Activated T-helper 9 cell treated with anti-CD3 and anti-CD28 coated beads, Interleukin-2, amount 50 U/mL, for 16 hours (primary cell): ENCODE measurements around the gene TACC2.
"Not testable (repeated sequence)": the region's sequence is repeated elsewhere in the genome, so short reads cannot be mapped to it uniquely, and the experiment has no call there.

Experiments
- DNase-seq: peaks from one replicate; pipeline ENCODE4 v3.0.0-alpha.2; 2020; ENCODE audit warnings: low read depth

TACC2 gene

GRCh38 chr10:122197611-122198222, 208.8 kb downstream of the TACC2 start:
- no peak for DNase-seq

DNA sequence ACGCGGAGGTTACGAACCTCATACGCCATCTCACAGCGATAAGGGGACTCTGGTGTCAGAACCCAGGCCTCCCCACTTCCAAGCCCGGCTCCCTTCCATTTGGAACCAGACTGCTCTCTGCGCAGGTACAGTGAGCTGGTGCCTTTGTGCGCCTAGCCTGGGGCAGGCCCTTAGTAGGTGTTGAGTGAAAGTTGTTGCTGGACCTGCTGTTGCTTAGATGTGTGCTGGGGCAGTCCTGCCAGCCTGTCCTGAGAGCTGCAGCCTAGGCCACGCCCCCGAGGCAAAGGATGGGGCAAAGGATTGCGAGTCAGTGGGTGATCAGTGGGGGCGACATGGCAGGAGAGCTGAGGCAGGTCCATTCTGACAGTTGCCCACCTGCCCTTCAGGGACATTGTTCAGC, 209.7 kb downstream of the TACC2 start:
- no peak for DNase-seq

DNA sequence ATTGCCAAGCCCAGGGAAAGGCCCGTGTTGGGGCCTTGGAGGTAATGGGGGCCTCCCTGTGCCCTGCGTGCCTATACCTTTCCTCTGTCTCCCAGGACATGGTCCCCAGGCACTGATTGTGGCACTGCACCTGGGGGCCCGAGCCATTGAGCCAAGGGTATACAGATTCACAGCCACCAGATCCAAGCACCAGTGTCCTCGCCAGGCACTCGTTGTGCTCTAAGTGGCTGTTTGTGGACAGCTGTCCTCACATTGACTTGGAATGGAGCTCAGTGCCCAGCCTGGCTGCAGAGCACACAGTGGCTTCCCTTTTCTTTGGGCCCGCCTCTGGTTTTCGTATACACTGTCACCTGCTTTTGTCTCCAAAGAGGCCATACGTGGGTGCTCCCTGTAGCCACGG, 210.1 kb downstream of the TACC2 start:
- no peak for DNase-seq

DNA sequence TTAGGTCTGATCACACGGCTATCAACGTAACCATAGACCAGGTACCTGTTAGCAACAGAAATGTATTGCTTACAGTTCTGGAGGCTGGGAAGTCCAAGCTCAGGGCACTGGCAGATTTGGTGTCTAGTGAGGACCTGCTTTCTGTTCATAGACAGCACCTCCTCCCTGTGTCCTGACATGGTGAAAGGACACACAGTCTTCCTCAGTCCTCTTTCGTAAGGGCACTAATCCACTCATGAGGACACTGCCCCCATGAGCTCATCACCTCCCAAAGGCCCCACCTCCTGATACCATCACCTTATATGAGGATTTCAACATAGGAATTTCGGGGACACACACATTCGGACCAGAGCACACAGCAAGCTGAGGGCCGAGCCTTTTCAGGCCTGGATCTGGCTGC, 210.7 kb downstream of the TACC2 start:
- no peak for DNase-seq

- DNase-seq = no peak
Observed at GRCh38 chr10:122201401-122201800, 212.4 kb downstream of the TACC2 start.

DNA sequence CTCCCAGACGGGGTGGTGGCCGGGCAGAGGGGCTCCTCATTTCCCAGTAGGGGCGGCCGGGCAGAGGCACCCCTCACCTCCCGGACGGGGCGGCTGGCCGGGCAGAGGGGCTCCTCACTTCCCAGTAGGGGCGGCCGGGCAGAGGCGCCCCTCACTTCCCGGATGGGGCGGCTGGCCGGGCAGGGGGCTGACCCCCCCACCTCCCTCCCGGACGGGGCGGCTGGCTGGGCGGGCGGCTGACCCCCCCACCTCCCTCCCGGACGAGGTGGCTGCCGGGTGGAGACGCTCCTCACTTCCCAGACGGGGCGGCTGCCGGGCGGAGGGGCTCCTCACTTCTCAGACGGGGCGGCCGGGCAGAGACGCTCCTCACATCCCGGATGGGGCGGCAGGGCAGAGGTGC, 214.2 kb downstream of the TACC2 start:
- DNase-seq = not testable (repeated sequence)

DNA sequence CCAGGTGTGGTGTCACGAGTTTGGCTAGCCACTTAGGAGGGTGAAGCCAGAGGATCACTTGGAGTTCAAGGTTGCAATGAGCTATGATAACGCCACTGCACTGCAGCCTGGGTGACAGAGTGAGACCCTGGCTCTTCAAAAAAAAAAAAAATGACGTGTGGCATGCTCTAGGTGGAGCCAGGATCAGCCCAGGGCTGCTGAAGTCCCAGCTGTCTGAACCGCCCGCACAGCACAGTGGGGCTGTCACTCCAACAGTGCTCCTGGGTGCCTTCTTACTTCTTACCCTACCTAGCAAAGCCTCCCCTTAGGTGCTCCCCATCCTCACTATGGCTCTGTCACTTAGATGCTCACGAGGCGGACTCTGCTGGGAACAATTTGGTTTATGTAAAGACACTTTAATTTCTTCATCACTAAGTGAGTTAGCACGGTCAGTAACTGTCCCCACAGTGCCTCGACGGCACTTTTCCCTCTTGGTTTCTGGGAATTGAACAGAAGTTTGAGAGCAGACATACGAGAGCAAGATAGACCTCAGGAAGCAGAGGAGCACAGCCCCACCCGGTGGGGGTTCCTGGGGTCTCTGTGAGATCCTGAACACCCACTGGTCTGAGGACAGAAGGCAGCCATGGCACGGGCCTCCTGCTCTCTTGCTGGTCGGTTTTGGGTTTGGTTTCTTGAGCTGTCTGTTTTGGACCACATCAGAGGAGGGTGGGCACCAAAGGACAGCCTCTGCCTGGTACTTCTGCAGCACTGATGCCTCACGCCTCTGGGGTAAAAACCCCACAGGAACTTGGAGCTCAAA, 215.9 kb downstream of the TACC2 start:
- no peak for DNase-seq

GRCh38 chr10:122206471-122207065, 217.6 kb downstream of the TACC2 start:
- no peak for DNase-seq

DNA sequence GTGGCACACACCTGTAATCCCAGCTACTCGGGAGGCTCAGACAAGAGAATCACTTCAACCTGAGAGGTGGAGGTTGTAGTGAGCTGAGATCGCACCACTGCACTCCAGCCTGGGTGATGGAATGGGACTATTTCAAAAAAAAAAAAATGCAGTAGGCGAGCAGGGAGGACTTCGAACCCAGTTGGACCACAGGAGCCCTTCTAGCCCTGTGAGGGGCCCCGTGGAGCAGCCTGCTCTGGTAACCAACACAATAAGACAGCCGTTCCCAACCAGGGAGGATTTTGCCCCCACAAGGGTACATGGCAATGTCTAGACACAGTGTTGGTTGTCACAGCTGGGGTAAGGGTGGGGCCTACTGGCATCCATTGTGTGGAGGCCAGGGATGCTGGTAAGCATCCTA, 218.2 kb downstream of the TACC2 start:
- DNase-seq = no peak

DNA sequence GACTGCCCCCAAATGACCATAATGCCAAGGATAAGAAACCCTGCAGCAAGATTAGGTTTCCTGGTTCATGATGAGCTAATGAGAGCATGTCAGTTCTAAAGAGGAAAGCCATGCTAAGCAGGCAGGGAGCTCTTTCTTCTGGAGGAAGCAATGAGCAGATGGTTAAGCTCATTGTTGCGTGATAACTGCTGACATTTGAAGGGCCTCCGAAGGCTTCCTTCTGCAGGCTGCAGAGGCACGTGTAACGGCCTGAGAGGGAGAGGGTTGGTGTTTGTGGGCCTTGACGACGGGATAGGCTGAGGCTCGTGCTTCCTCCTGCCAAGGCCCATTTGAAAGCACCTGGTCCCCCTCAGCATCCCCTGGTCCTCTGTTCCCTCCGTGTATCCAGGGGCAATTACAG, 218.6 kb downstream of the TACC2 start:
- DNase-seq = no peak

- no peak for DNase-seq
Observed at GRCh38 chr10:122208571-122209430, 219.8 kb downstream of the TACC2 start.

- DNase-seq = no peak
Observed at GRCh38 chr10:122210481-122211265, 221.7 kb downstream of the TACC2 start.

- no peak for DNase-seq
Observed at GRCh38 chr10:122213364-122213763, 224.4 kb downstream of the TACC2 start.

DNA sequence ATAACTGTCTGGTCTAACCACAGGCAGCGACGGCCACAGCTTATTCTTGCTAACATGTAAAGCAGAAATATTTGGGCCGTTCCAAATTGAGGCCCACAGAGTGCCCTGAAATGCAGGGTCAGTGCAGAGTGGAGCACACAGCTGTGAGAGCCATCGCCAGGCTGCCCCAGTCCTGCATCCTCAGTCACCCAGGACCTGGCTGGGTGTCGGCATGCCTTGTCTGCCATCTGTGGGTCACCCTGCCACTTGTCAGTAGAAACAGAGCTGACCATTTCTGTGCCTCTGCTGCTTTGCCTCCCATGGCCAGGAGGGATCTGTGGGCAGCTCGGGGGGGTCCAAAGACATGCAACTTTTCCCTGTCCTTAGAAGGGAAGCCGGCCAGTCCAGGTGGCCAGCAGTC, 224.8 kb downstream of the TACC2 start:
- no peak for DNase-seq

DNA sequence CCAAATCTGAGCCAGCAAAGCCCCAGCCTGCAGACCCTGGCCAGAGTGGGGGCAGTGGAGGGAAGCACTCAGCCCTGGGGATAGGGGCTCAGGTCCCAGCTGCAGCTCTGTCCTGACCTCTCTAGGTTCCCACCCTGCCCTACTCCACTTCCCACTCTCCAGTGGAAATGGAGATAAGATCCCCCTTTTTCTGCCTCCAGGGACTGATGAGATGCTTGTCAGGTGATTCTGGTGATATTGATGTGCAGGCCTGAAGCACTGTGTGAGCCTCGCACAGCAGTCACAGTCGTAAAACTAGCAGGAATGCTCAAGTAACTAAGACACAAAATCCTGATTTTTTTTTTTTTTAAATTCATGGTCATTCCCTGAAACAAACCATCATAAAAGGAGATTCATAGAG, 227.1 kb downstream of the TACC2 start:
- DNase-seq = no peak

DNA sequence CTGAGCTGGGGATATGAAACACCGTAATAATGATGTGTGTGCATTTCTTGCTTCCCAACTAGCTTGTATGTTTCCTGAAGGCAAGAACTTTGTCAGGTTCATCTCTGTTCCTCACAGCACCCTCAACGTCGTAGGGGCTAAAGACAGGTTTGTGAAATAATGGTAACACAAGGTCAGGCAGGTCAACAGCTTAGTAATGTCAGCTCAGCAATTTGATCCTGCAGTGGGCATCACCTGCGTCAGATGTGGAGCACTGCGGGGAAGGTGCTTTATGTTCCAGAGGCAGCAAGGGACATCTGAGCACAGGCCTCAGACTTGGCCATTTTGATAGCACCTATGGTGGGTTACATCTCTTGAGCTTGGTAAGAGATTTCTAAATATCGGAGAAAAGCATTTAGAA, 230.4 kb downstream of the TACC2 start:
- DNase-seq = no peak

GRCh38 chr10:122220736-122221135, 231.8 kb downstream of the TACC2 start:
- DNase-seq = no peak

- no peak for DNase-seq
Observed at GRCh38 chr10:122221958-122222357, 233.0 kb downstream of the TACC2 start.

DNA sequence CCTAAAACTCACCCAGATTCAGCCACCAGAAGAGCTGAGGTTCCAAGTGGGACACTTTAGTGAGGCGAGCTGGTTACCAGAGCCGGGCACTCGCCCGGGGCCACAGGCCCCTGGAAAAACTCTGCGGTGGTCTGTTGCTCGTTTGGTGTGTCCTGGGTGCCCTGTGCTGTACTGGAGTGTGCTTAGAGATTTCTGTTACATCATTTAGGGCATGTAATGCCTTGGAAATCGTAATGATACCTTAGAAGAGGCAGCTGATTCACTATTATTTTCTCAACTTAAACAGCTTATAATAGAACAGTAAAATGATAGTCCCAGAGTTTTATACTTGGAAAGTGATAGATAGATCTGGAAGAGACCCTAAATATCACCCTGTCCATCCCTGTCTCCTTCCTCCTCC, 233.7 kb downstream of the TACC2 start:
- DNase-seq = no peak

DNA sequence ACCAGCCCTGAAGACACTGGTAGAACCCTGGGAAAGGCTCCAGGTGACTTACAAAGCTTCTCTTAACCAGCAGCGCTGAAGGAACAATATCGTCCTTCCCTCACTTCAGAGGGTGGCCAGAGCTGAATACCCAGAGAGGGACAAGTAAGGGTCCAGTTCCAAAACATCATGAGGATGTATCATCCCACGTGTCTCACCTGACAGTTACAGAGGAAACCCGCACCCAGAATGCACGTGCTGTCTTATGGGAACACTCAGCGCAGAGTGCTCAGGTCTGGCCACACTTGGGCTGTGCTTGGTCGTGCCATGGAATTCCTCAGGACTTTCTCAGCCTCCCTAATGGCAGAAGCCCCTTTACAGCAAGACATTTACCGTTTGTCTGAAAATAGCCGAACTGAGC, 235.2 kb downstream of the TACC2 start:
- DNase-seq = no peak

- no peak for DNase-seq
Observed at GRCh38 chr10:122225330-122225729, 236.4 kb downstream of the TACC2 start.

DNA sequence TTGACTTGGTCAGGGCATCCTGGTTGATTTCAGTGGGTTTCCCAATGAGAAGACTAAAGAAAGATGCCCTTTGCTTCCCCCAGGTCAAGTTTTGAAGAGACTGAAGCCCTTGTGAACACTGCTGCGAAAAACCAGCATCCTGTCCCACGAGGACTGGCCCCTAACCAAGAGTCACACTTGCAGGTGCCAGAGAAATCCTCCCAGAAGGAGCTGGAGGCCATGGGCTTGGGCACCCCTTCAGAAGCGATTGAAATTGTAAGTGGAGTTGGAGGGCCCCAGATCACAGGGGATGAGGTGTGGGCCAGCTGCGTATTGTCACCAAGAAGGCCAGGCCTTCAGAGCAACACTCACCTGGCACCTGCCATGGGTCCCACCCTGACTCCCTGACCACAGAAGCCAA, 238.8 kb downstream of the TACC2 start:
- DNase-seq = no peak
